IMR-90 (cell line): ENCODE data around the gene CNDP2. TPM values are rescaled to one million over a fixed set of nuclear protein-coding genes. Genes with fewer than 3 reads are reported as not detected.

ENCODE experiments used
- ATAC-seq: fragments of 200-7000 bp; cut with Tn5 transposase; 2 replicates; pipeline ENCODE4 v1.9.1; 2020; ENCODE audit warnings: low read depth, mild to moderate bottlenecking, moderate library complexity
- BruUV-seq: library from RNA; stranded (reverse); fragments of 400-500 nt; replicated peaks from 2 replicates; lab custom pipeline; 2021; lab: Mats Ljungman, UMichigan
- CTCF ChIA-PET: fragments of 300-600 bp; formaldehyde crosslinking; extraction: SDS; loops from one replicate; lab custom pipeline; 2021; ENCODE audit warnings: antibody characterized with exemption; lab: Yijun Ruan, JAX
- POLR2A ChIA-PET: fragments of 300-600 bp; sonication (Branson Sonifier 250); formaldehyde crosslinking; loops from one replicate; lab custom pipeline; 2022; ENCODE audit warnings: antibody characterized with exemption; ENCODE audit not compliant: unreplicated experiment; lab: Charles Lee
- DNase-seq: peaks from one replicate; pipeline ENCODE4 v3.0.0; 2013
- H2AFZ ChIP-seq: replicated peaks from 2 replicates; pipeline ENCODE3; 2013; ENCODE audit warnings: low read length, mild to moderate bottlenecking; ENCODE audit not compliant: poor library complexity
- H2AK5ac ChIP-seq: 2 replicates; pipeline ENCODE4 v1.6.1; 2013; ENCODE audit warnings: low read depth, low read length, inconsistent platforms
- H2AK9ac ChIP-seq: replicated peaks from 2 replicates; pipeline ENCODE3; 2013; ENCODE audit warnings: mild to moderate bottlenecking, low read depth, low read length, moderate library complexity; ENCODE audit not compliant: poor library complexity
- H2BK120ac ChIP-seq: 2 replicates; pipeline ENCODE4 v1.6.1; 2013; ENCODE audit warnings: low read depth, low read length, inconsistent platforms
- H2BK15ac ChIP-seq: 3 replicates; pipeline ENCODE4 v1.6.1; 2013; ENCODE audit warnings: low read depth, low read length, inconsistent platforms
- H2BK20ac ChIP-seq: 2 replicates; pipeline ENCODE4 v1.6.1; 2013; ENCODE audit warnings: low read depth, mild to moderate bottlenecking, inconsistent platforms, low read length, moderate library complexity
- H2BK5ac ChIP-seq: 2 replicates; pipeline ENCODE4 v1.6.1; 2013; ENCODE audit warnings: mild to moderate bottlenecking, low read depth, low read length, inconsistent platforms; ENCODE audit not compliant: poor library complexity, severe bottlenecking
- H3K14ac ChIP-seq: replicated peaks from 2 replicates; pipeline ENCODE4 v1.6.1; 2013; ENCODE audit warnings: low read depth, low read length, inconsistent platforms
- H3K18ac ChIP-seq: 2 replicates; pipeline ENCODE4 v1.6.1; 2013; ENCODE audit warnings: low read depth, low read length, control low read depth
- H3K23ac ChIP-seq: 2 replicates; pipeline ENCODE4 v1.6.1; 2013; ENCODE audit warnings: low read depth, low read length, inconsistent platforms
- H3K27ac ChIP-seq: 2 replicates; pipeline ENCODE4 v1.5.1; 2013; ENCODE audit warnings: mild to moderate bottlenecking, control low read depth, low read length; ENCODE audit not compliant: insufficient read depth
- H3K27me3 ChIP-seq: 2 replicates; pipeline ENCODE4 v1.6.1; 2013; ENCODE audit warnings: low read length; ENCODE audit not compliant: control insufficient read depth, insufficient read depth
- H3K36me3 ChIP-seq: 2 replicates; pipeline ENCODE4 v1.6.1; 2013; ENCODE audit warnings: low read length, mixed read lengths; ENCODE audit not compliant: control insufficient read depth, insufficient read depth
- H3K4ac ChIP-seq: 2 replicates; pipeline ENCODE4 v1.6.1; 2013; ENCODE audit warnings: low read depth, low read length, inconsistent platforms
- H3K4me1 ChIP-seq: 2 replicates; pipeline ENCODE4 v1.6.1; 2013; ENCODE audit warnings: low read length, mixed read lengths; ENCODE audit not compliant: control insufficient read depth, insufficient read depth
- H3K4me2 ChIP-seq: 2 replicates; pipeline ENCODE4 v1.6.1; 2013; ENCODE audit warnings: low read depth, mild to moderate bottlenecking, control low read depth, low read length, moderate library complexity
- H3K4me3 ChIP-seq: 2 replicates; pipeline ENCODE4 v1.5.1; 2013; ENCODE audit warnings: low read depth, mild to moderate bottlenecking, control low read depth, low read length, moderate library complexity; ENCODE audit not compliant: insufficient read depth
- H3K56ac ChIP-seq: 2 replicates; pipeline ENCODE4 v1.6.1; 2013; ENCODE audit warnings: low read length, inconsistent platforms; ENCODE audit not compliant: insufficient read depth; ENCODE audit errors: extremely low read depth
- H3K79me1 ChIP-seq, 2 experiments: 2 replicates each; pipeline ENCODE4 v1.6.1; 2013; ENCODE audit warnings: low read length in 2 of 2, inconsistent platforms in 1 of 2, low read depth in 1 of 2
- H3K9ac ChIP-seq: 2 replicates; pipeline ENCODE4 v1.6.1; 2013; ENCODE audit warnings: low read depth, low read length, control low read depth
- H3K9me1 ChIP-seq: 2 replicates; pipeline ENCODE4 v1.6.1; 2013; ENCODE audit warnings: low read length, inconsistent platforms; ENCODE audit not compliant: insufficient read depth
- H3K9me3 ChIP-seq: 2 replicates; pipeline ENCODE4 v1.6.1; 2013; ENCODE audit warnings: low read length; ENCODE audit not compliant: control insufficient read depth, insufficient read depth
- H4K20me1 ChIP-seq: 2 replicates; pipeline ENCODE4 v1.6.1; 2013; ENCODE audit warnings: low read length, inconsistent platforms; ENCODE audit not compliant: insufficient read depth
- H4K5ac ChIP-seq: 2 replicates; pipeline ENCODE4 v1.6.1; 2013; ENCODE audit warnings: mild to moderate bottlenecking, low read depth, low read length, control low read depth
- H4K8ac ChIP-seq, 2 experiments: 2 replicates each; pipeline ENCODE4 v1.6.1; 2013; ENCODE audit warnings: low read depth in 2 of 2, low read length in 2 of 2, control low read depth in 1 of 2, inconsistent platforms in 1 of 2
- H4K91ac ChIP-seq: 2 replicates; pipeline ENCODE4 v1.6.1; 2013; ENCODE audit warnings: low read depth, low read length, inconsistent platforms; ENCODE audit not compliant: insufficient read depth
- BHLHE40 ChIP-seq: fragments of 150-350 bp; IDR thresholded peaks from 2 replicates; pipeline ENCODE4 v1.6.1; 2016; ENCODE audit warnings: mild to moderate bottlenecking, low read depth, low read length
- CHD1 ChIP-seq: IDR thresholded peaks from 2 replicates; pipeline ENCODE4 v1.6.1; 2012; ENCODE audit warnings: low read depth, low read length, improper control_type of control experiment
- RAD21 ChIP-seq: IDR thresholded peaks from 2 replicates; pipeline ENCODE4 v1.6.1; 2012; ENCODE audit warnings: low read length, improper control_type of control experiment
- WGBS, 2 experiments: methylation state at CpG; one replicate each; pipeline versions ENCODE4 v1.1.5 to v1.1.7; 2013; ENCODE audit warnings: missing lambda C conversion rate in 2 of 2; ENCODE audit not compliant: insufficient read length in 1 of 2; ENCODE audit errors: extremely low coverage in 2 of 2; 5-methylcytosine and 5-hydroxymethylcytosine counted together
- dilution Hi-C: fragments of 300-500 bp; cut with HindIII; formaldehyde crosslinking; loops from one replicate; pipeline ENCODE4 v1.14.3; 2018; ENCODE audit warnings: low sequenced_read_pairs; ENCODE audit not compliant: unreplicated experiment
- in situ Hi-C: fragments of 300-500 bp; cut with MboI; formaldehyde crosslinking; loops from 3 replicates; pipeline ENCODE4 v1.14.3; 2019; ENCODE audit warnings: low sequenced_read_pairs, inconsistent platforms, mixed read lengths
- intact Hi-C: fragments of 100-400 bp; cut with micrococcal nuclease; formaldehyde crosslinking; loops from 2 replicates; pipeline ENCODE4 v1.10.0; 2022
- polyA plus RNA-seq, 3 experiments: library from polyadenylated mRNA; depleted of rRNA; stranded (reverse); fragments of >200 nt; gene quantifications; 2 replicates each; pipeline ENCODE4 v1.2.3, GENCODE V29; 2012; ENCODE audit warnings: low replicate concordance in 1 of 3
- total RNA-seq: library from RNA; depleted of rRNA; stranded (reverse); fragments of >200 nt; gene quantifications from 2 replicates; pipeline ENCODE4 v1.2.3, GENCODE V29; 2012

The CNDP2 gene
- total and polyA plus RNA-seq, 2 of the 4 experiments (the other 2 are of a cell fraction): 52.0 to 67.9 TPM

- Histone ChIP-seq H3K18ac (no peak overlapping the region), H3K9me1 (no peaks in the 10 kb centered on the region; the same call in 1 of the 2 replicates), H3K56ac (no peak overlapping the region), H4K91ac (no peak overlapping the region), H2BK15ac (no peak overlapping the region), H3K4me3 (no peak overlapping the region), H3K79me1 (no peaks in the 10 kb centered on the region), H3K4me1 (peaks cover 1% of the 10 kb centered on the region; the same call in 1 of the 2 replicates), H3K23ac (no peak overlapping the region), H3K9ac (no peak overlapping the region), H4K5ac (no peak overlapping the region), H2AFZ (no peak overlapping the region), H3K27ac (no peak overlapping the region), H3K9me3 (no peaks in the 10 kb centered on the region), H3K14ac (no peak overlapping the region), H3K4ac (no peak overlapping the region), H4K8ac (no peak overlapping the region), H2BK5ac (no peak overlapping the region), H2AK5ac (no peak overlapping the region), H3K4me2 (no peak overlapping the region), H2BK20ac (no peak overlapping the region), H3K27me3 (no peaks in the 10 kb centered on the region), H2AK9ac (peak overlapping the region; percentile 68), H3K36me3 (peaks cover 25% of the 10 kb centered on the region), H4K20me1 (no peaks in the 10 kb centered on the region), H2BK120ac (no peak overlapping the region)
- no peak for TF ChIP-seq CHD1
- no peak for TF ChIP-seq RAD21
- TF ChIP-seq BHLHE40: no peak
- intact Hi-C loops (no loop called here), dilution Hi-C loops (no loop called here), in situ Hi-C loops (no loop called here)
- ChIA-PET POLR2A (no interaction called here), CTCF (no interaction called here)
- WGBS, 2 experiments: 88% methylated on average over 10 of the region's 23 CpGs; no CpG with 5 or more reads in 1 of the 2 experiments
- ATAC-seq: peak; percentile 27; the same call in 1 of the 2 replicates
- no peak for DNase-seq
- no TSS peak for BruUV-seq
Measured at GRCh38 chr18:74522635-74523548, 26.7 kb downstream of the CNDP2 start.
